ENCODE measurements around the gene PLAGL2.

PLAGL2 gene

DNA sequence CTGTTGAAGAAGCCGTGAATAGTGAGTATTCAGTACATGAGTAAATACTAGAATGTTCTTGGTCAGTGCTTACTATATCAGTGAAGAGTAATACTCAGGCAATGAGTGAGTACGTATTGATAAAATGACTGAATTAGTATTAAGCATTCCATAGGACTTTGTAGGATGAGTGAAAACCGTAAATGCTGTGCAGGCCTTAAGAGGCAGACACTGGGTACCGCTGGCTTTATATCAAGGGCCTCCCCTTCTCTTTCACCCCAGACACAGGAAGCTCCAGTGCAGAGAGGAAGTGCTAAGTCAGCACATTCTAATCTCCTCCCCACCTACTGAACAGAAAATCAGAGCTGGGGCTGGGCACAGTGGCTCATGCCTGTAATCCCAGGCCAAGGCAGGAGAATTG lies 24.3 kb upstream of the PLAGL2 start:
- DNase-seq, result peak in 3 of 56 donors; percentile 5 to 36 (median 16)

DNA sequence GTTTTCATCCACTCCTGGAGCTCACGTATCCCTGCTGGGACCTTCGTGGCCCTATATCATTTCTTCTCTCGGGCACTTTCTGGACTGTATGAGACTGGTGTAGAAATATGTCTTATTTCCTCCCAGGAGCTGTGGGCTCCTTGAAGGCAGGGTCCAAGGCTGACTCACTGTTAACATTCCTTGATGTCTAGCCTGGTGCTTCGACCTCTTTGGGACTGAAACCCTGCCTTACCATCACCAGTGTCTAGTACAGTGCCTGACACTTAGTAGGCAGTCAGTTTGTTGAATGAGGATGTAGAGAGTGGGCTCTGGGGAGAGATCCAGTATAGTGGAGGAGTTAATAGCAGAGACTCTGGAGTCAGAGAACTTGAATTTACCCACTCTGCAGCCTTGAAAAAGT lies 23.7 kb upstream of the PLAGL2 start:
- DNase-seq, result no peak

DNA sequence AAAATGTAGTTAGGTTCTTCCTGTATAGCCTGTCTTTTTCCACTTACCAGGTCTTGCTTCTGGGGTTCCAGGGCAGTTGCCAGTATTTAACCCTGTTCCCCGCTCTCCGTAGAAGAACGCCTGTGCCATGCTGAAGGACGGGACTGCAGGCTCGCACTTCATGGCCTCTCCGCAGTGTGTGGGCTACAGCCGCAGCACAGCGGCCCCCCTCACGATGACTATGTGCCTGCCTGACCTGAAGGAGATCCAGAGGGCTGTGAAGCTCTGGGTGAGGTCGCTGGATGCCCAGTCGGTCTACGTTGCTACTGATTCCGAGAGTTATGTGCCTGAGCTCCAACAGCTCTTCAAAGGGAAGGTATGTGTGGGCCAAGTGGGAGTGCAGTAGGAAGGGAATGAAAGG lies 23.2 kb upstream of the PLAGL2 start:
- DNase-seq, result no peak

DNA sequence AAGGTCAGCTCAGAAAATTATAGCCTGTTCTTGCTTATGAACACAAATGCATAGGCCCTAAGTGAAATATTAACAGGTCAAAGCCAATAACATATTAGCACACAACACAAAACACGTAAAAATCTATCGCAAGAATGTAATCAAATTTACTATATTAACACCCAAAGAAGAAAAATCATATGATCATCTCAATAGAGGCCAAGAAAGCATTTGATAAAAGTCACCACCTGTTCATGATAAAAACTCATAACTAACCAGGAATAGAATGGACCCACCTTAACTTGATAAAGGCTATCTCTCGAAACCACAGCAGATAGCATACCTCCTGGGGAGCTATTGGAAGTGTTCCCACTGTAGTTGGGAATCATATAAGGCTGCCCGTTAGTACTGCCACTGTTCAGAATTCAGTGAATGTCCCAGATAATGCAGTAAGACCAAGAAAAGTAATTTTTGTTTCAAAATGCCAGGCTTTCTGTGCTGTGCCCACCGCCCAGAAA lies 21.8 kb upstream of the PLAGL2 start:
- DNase-seq, result no peak

DNA sequence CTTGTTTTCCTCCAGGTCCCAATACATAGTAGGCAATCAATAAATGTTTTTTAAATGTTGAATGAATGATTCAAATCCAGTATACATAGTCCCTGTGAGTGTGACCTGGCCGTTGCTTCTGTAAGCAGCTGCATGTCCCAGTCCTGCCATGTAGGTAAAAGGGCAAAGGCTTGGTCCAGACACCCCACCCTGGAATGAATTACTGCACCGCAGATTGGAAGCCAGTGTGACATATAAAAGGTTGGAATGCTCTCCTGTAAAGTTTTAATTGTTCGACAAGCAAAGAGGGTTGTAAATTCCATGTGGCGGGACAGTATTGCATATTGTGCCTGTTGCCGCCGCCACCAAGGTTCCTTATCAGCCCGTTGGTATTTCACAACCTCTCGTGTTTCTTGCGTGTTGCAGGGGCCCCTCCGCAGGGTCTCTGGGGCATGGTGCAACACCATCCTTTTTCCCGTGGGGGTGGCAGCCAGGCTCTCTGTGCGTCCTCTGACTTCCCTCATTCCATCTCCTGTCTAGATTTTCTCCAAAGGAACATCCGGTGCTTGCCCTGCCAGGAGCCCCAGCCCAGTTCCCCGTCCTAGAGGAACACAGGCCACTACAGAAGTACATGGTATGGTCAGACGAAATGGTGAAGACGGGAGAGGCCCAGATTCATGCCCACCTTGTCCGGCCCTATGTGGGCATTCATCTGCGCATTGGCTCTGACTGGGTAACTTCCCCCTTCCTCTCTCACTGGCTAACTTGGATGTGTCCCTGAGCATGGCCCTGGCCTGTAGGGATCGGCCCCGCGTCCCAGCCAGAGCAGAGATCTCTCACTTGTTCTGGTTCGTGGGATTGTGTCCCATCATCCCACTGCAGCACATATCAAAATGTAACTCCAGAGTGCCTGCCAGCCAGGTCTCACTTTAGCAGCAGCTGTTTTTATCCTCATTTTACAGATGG lies 20.5 kb upstream of the PLAGL2 start:
- DNase-seq, result peak in 4 of 56 donors; percentile 2 to 27 (median 6)

DNA sequence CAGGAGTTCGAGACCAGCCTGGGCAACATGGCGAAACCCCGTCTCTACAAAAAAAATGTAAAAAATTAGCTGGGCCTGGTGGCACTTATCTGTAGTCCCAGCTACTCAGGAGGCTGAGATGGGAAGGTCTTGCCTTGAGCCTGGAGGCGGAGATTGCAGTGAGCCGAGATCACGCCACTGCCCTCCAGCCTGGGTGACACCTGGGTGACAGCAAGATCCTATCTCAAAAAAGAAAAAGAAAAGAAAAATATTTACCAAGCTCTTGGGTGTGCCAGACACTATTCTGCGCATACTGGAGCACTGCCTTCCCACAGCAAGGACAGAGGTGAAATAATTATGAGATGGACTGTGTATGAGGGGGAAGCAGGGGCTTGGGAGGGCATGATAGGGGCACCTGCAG lies 19.8 kb upstream of the PLAGL2 start:
- DNase-seq, result no peak

DNA sequence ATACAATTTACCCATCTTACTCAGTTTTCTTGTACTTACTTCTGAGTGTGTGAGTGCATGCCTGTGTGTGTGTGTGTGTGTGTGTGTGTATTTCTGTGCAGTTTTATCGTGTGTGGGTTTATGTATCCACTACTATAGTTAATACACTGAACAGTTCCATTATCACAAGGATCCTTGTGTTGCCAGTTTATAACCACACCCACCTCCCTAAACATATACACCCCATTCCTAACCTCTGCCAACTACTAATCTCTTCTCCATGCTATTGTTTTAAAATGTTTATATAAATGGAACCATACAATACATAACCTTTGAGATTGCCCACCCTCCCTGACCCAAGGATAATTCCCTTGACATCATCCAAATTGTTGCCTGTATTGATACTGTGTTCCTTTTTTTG lies 18.8 kb upstream of the PLAGL2 start:
- no peak for DNase-seq

DNA sequence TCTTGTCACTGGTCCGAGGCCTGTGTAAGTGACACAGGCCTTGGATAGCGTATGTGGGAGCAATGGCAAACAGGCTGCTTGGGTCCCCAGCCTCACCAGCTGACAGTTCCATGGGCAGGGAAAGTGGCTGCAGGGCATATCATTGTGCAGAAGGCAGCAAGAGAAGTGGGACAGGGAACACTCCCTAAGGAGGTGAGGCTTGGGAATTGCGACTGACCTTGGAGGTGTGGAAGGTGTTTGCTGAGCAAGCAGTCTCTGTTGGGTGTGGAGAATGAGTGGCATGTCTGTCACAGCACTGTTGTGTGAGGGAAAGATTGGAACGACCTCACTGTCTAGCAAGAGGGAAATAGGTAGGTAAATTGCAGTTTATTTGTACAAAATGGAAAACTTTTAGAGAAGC lies 16.9 kb upstream of the PLAGL2 start:
- no peak for DNase-seq

DNA sequence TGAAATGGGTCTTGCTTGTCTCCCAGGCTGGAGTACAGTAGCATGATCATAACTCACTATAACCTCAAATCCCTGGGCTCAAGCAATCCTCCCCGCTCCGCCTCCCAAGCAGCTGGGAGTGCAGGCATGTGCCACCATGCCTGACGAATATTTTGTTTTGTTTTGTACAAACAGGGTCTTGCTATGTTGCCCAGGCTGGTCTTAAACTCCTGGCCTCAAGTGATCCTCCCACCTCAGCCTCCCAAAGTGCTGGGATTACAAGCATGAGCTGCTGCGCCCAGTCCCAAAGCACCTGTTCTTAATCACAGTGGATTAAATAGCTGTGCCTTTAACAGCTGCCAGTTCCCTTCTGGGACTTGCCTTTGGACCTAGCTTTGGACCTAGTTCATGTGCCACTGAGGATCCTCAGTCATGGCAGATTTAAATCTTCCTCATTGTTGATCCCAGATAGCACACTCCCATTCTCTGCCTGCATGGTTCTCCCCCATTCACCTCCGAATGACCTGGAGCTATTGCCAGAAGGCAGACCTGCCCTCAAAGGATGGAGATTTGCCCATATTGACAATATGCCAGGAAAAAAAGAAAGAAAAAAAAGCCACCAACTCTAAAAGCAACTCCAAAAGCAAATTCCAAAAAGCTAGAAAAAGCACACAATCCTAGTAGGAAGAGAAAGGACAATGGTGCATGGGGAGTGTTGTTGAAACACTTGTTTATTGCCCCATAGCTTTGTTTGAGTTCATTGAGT lies 10.8 kb upstream of the PLAGL2 start:
- no peak for DNase-seq

DNA sequence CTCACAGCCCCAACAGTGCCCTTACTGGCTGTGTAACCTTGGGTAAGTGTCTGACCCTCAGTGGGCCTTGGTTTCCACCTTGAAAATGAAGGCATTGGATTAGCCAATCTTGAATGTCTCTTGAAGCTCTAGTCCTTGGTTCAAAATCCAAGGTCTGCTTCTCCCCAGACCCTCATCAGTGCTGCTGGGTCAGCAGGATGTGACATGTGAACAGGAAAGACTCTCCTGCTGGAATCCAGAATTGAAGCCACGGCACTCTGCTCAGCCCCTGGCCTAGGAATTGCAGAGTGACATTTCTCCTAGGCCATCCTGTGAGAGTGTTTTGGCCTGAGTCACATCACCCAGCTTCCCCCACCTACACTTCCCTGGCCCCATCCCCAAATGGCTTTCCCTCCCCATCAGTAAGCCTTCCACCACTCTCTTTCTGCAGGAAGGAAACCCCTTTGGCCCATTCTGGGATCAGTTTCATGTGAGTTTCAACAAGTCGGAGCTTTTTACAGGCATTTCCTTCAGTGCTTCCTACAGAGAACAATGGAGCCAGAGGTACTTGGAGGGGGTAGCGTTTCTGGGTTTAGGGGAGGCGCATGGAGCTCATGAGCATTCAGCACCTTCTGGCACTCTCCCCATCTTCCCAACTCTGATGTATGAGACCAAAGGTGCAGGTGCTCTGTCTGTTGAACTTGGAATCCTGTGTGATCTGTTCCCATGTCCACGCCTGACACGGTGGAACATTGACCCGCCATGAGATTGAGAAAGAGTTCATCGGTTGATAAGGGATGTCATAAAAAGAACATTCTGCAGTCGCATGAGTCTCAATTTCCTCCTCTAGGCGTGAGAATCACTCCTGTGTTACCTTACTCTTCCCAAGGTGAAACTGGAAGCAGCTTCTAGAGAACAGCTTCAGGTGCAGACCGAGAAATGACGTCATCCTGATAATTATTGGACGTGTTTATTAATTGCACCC lies 8.9 kb upstream of the PLAGL2 start:
- no peak for DNase-seq

DNA sequence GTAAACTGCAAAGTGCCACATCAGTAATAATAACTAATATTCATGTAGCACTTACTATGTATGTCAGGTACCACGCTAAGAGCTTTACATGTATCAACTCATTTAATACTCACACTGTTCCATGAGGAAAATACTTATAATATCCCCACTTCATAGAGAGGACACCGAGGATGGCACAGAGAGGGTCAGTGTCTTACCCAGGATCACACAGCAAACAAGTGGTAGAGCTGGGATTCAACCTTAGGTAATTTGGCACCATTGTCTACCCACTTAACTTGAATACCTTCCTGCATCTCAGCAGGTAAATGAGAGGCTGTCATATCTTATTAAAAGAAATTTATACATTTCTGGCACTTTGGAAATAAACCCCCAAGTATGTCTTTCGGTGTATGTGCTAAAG lies 8.2 kb upstream of the PLAGL2 start:
- DNase-seq, result no peak

DNA sequence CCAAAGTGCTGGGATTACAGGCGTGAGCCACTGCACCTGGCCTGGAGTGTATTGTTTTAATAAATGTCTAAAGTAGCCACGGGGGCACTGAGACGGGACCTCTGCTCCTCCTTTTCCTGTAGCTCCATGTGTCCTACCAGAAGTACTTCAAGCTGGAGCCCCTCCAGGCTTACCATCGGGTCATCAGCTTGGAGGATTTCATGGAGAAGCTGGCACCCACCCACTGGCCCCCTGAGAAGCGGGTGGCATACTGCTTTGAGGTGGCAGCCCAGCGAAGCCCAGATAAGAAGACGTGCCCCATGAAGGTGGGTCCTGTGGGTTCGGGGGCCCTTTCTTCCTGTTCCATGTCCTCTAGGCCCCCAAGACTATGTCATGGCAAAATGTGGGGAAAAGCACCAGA lies 7.6 kb upstream of the PLAGL2 start:
- DNase-seq, result no peak

DNA sequence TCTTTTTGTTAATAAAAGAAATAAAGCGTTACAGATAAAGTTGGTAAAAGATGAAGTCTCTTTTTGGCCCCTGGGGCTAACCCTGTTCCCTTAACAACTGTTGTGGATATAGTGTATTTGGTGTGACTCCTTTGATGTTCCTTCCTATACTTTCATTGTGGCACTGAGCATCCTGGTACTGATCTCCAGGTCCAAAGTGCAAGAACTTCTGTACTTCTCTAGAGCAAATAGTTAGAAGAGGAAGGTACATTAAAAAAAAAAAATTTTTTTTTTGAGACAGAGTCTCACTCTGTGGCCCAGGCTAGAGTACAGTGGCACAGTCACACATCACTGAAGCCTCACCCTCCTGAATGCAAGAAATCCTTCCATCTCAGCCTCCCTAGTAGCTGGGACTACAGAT lies 6.3 kb upstream of the PLAGL2 start:
- no peak for DNase-seq

DNA sequence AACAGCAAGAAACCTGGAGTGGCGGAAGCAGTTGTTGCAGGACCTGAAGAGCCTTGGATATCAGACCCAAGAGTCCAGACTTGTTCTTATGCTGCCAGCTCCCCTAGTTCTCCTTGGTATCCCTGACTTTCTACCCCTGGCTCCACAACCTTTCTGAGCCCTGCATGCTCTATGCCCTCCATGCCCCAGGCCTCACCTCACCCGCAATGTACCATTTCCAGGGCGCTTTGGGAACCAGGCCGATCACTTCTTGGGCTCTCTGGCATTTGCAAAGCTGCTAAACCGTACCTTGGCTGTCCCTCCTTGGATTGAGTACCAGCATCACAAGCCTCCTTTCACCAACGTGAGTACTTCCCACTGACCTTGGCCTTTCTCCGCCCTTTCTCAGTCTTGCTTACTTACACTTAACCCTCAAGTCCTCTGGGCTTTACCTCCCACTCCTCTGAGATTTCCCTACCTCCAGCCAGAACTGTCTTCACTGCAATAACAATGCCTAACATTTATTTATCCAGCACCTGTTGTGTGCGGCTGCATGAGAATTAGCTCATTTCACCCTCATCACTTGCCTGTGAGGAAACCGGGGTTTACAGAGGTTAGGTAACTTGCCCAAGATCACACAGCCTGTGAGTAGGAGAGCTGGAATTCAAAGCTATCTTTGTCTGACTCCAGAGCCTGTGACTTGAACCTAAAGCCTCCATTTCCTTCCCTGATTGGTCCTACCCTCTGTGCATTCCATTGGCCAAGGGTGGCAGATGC lies 2.5 kb upstream of the PLAGL2 start:
- no peak for DNase-seq

DNA sequence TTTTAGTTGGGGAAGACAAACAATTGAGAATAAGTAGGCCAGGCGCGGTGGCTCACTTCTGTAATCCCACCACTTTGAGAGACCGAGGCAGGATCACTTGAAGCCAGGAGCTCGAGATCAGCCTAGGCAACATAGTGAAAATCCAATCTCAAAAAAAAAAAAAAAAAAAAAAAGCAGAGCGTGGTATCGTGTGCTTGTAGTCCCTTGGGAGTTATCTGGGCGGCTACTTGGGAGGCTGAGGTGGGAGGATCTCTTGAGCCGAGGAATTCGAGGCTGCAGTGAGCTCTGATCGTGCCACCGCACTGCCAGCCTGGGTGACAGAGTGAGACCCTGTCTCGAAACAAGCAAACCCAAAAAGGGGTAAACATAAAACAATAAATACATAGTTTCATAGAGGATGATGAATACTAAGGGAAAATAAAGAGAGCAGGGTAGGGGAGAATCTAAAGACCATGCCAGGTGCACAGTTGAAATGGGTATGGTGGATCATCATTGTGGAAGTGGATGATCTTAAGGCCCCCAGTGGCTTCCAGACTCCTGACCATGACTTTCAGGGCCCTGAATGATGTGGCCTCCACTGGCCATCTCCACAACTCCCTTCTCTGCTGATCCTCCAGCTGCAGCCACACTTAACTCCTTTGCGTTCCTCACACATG lies 1.1 kb upstream of the PLAGL2 start:
- no peak for DNase-seq

DNA sequence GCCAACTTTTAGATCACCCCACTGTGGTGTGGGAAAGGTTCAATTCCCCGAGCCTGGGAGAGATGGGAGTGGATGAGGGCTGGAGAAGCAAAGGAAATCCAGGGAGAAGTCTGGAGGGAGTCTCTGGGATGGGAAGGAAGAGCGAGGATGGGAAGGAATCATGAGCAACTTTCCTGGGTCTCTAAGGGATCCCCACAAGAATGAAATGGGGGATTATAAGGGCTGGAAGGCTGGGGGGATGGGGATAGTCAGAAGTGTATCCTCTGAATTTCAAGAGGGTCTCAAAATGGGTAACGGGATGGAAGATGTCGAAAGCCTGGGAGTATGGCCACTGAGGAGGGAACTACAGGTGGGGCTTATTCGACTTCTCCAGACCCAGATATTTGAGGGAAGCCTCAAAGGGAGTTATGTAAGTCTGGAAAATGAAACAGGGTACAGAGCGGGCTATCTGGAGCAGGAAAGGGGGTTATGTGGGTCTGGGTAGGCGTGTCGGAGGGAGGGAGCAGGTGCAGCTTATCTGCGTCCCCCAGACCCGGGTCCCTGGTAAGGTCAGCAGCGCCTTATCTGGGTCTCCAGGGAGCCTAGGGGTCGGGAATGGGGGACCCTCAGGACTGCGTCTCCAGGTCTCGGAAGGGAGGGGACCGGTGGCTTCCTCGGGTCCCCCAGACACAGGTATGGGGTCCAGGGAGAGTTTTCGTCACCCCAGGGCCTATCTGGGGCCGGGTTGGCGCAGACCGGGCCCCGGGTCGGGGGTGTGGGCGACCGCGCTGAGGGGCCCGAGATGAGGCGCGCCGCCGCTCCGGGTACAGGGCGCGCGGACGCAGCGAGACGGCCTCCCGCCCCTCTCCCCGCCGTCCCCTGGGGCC lies 550 bp downstream of the PLAGL2 start:
- DNase-seq, result peak in 1 of 56 donors; percentile 42

DNA sequence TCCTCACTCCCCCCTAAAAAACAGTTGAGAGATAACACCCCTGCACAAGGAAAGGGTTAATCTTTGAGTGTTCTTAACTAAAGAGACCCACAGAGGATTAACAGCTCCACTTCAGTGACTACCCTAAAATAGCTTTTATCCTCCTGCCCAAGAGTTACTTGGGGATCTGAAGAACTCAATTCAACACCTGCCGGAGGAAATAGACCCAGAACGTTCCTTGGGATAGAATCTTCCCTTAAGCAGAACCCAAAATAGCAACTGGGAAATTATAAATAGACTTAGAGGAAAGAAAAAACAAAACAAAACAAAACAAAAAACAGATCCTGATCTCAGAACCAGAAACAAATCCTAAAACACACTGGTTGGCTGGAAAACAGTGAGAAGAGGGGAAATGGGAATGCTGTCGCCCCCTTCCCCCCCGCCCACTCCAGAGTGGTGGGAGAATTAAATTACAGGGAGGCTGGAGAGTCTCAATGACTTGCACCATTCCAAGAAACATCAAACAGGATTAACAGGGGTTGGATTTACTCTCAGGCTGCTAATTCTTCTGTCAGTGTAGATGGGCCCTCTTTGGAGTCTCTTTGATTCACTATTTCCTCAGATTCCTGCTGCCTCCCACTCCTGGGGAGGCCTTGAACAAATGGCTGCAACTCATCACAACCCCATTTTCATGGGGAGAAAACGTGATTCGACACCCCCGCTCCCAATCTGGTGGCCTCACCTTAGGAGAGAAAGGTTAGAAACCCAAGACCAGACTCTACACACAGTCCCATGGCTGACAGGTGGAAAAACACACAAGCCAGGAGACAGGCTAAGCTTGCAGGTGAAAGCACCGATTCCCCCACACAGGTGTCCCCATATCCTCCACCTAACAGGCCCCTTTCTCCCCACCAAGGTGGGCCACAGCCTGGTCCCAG lies 1.4 kb downstream of the PLAGL2 start:
- no peak for DNase-seq

Measured in amygdala (tissue), 56 donors.